Endodermal cell (in vitro differentiated cells): ENCODE measurements around the gene UBLCP1. TPM values are rescaled to one million over a fixed set of nuclear protein-coding genes. Genes with fewer than 3 reads are reported as not detected.

Experiments
- DNase-seq: peaks from one replicate; pipeline ENCODE4 v3.0.0-alpha.2; 2017
- H3K27ac ChIP-seq: 2 replicates; pipeline ENCODE4 v1.5.1; 2013; ENCODE audit warnings: mild to moderate bottlenecking, low read depth, low read length, moderate library complexity
- H3K27me3 ChIP-seq: 2 replicates; pipeline ENCODE4 v1.6.1; 2013; ENCODE audit warnings: mild to moderate bottlenecking, low read length, moderate library complexity; ENCODE audit not compliant: insufficient read depth, control insufficient read depth, poor library complexity, severe bottlenecking
- H3K36me3 ChIP-seq: 2 replicates; pipeline ENCODE4 v1.7.0; 2013; ENCODE audit warnings: mild to moderate bottlenecking, low read length, moderate library complexity; ENCODE audit not compliant: control insufficient read depth, insufficient read depth
- H3K4me1 ChIP-seq: one replicate; pipeline ENCODE4 v1.7.0; 2013; ENCODE audit warnings: low read length; ENCODE audit not compliant: control insufficient read depth, insufficient read depth
- H3K4me3 ChIP-seq: 2 replicates; pipeline ENCODE4 v1.5.1; 2013; ENCODE audit warnings: mild to moderate bottlenecking, low read length, moderate library complexity
- H3K9ac ChIP-seq: 2 replicates; pipeline ENCODE4 v1.6.1; 2013; ENCODE audit warnings: mild to moderate bottlenecking, low read length, moderate library complexity; ENCODE audit not compliant: poor library complexity, severe bottlenecking; ENCODE audit errors: extremely low read depth
- H3K9me3 ChIP-seq: 2 replicates; pipeline ENCODE4 v1.6.1; 2013; ENCODE audit warnings: mild to moderate bottlenecking, low read length, moderate library complexity; ENCODE audit not compliant: control insufficient read depth
- H3K27ac Mint-ChIP-seq: 2 replicates; pipeline ENCODE4 v1.8.0; 2020; ENCODE audit warnings: mixed read lengths
- H3K27me3 Mint-ChIP-seq: 2 replicates; pipeline ENCODE4 v1.8.0; 2021; ENCODE audit warnings: mild to moderate bottlenecking, mixed read lengths; ENCODE audit not compliant: insufficient read depth
- H3K36me3 Mint-ChIP-seq: 2 replicates; pipeline ENCODE4 v1.8.0; 2020; ENCODE audit warnings: low read depth, mixed read lengths
- H3K4me1 Mint-ChIP-seq: 2 replicates; pipeline ENCODE4 v1.8.0; 2020; ENCODE audit warnings: mixed read lengths
- H3K4me3 Mint-ChIP-seq: 2 replicates; pipeline ENCODE4 v1.8.0; 2020; ENCODE audit warnings: mild to moderate bottlenecking, moderate library complexity, mixed read lengths
- H3K9me3 Mint-ChIP-seq: 2 replicates; pipeline ENCODE4 v1.8.0; 2020; ENCODE audit warnings: mild to moderate bottlenecking, mixed read lengths
- CTCF ChIP-seq: fragments of 200-600 bp; sonication (generic); conservative IDR thresholded peaks from 2 replicates; pipeline ENCODE4 v1.5.0; 2021; ENCODE audit warnings: antibody characterized with exemption, mild to moderate bottlenecking
- WGBS, 2 experiments: methylation state at CpG; one replicate each; pipeline versions ENCODE4 v1.1.5 to v1.1.7; 2013; ENCODE audit warnings: missing lambda C conversion rate in 2 of 2, mixed read lengths in 1 of 2; ENCODE audit not compliant: insufficient coverage in 1 of 2, insufficient read length in 1 of 2; 5-methylcytosine and 5-hydroxymethylcytosine counted together
- total RNA-seq, 2 donors: library from RNA; stranded (reverse); fragmentation: NEBNext Ultra II Directional in 1 of 2; extraction: Animal tissue kit (Norgen Biotek cat#: 25700) in 1 of 2; gene quantifications; 2 replicates in 1 of 2; 3 replicates in 1 of 2; pipeline ENCODE4 v1.2.1, GENCODE V29; 2021

UBLCP1 gene
- total RNA-seq, 2 donors from 2014 or later: 38.0 to 44.4 TPM

- no peak for DNase-seq
- no peaks in the 10 kb centered on the region for H3K36me3 ChIP-seq
- Mint-ChIP-seq H3K4me1 (no peaks in the 10 kb centered on the region), H3K9me3 (no peaks in the 10 kb centered on the region), H3K36me3 (no peaks in the 10 kb centered on the region), H3K27ac (no peak overlapping the region), H3K4me3 (no peak overlapping the region), H3K27me3 (peaks cover 29% of the 10 kb centered on the region)
- H3K27me3 ChIP-seq: peaks cover 48% of the 10 kb centered on the region
- TF ChIP-seq CTCF: no peak
- WGBS, 2 experiments: 90 to 100% methylated on average over 1 of the region's 2 CpGs
- H3K9ac ChIP-seq: no peak overlapping the region
- H3K9me3 ChIP-seq: no peaks in the 10 kb centered on the region
- H3K27ac ChIP-seq: no peak overlapping the region
- H3K4me3 ChIP-seq: no peak overlapping the region
- no peaks in the 10 kb centered on the region for H3K4me1 ChIP-seq
Measured at GRCh38 chr5:159249158-159249557, 13.9 kb upstream of the UBLCP1 start.

GRCh38 chr5:159252195-159252594 is 10.9 kb upstream of the UBLCP1 start:
- H3K27me3 ChIP-seq: peaks cover 39% of the 10 kb centered on the region
- no peaks in the 10 kb centered on the region for H3K9me3 ChIP-seq
- Mint-ChIP-seq H3K27ac (no peak overlapping the region), H3K36me3 (no peaks in the 10 kb centered on the region), H3K27me3 (peaks cover 42% of the 10 kb centered on the region), H3K4me1 (no peaks in the 10 kb centered on the region), H3K9me3 (no peaks in the 10 kb centered on the region), H3K4me3 (no peak overlapping the region)
- 0% methylated on average over 1 of the region's 1 CpG; no CpG with 5 or more reads in 1 of the 2 experiments for WGBS, 2 experiments
- H3K36me3 ChIP-seq: no peaks in the 10 kb centered on the region
- no peak overlapping the region for H3K27ac ChIP-seq
- no peak for TF ChIP-seq CTCF
- H3K4me1 ChIP-seq: no peaks in the 10 kb centered on the region
- H3K4me3 ChIP-seq: no peak overlapping the region
- DNase-seq: no peak
- no peak overlapping the region for H3K9ac ChIP-seq

DNA sequence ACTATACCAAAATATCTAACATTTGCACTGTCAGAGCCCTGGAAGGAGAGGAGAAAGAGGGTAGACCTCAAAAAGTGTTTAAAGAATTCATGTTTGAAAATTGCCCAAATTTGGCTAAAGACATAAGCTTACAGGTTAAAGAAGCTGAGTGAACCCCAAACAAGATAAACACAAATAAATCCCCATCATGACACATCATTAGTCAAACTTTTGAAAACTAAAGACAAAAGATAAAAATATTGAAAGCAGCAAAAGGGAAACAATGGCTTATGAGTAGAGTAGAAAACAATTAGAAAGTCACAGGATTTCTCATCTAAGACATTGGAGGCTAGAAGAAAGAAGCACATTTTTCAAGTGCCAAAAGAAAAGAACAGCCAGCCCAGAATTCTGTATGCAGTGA is 6.1 kb upstream of the UBLCP1 start:
- no peak for TF ChIP-seq CTCF
- Histone ChIP-seq H3K9me3 (no peaks in the 10 kb centered on the region), H3K36me3 (no peaks in the 10 kb centered on the region), H3K9ac (no peak overlapping the region), H3K4me3 (no peak overlapping the region), H3K4me1 (no peaks in the 10 kb centered on the region), H3K27ac (no peak overlapping the region), H3K27me3 (peaks cover 53% of the 10 kb centered on the region)
- Mint-ChIP-seq H3K36me3 (no peaks in the 10 kb centered on the region), H3K27ac (no peak overlapping the region), H3K4me3 (no peak overlapping the region), H3K4me1 (no peaks in the 10 kb centered on the region), H3K9me3 (peaks cover 2% of the 10 kb centered on the region), H3K27me3 (peaks cover 67% of the 10 kb centered on the region)
- no peak for DNase-seq
